H1 (cell line): ENCODE data around the gene ACMSD. TPM values are rescaled to one million over a fixed set of nuclear protein-coding genes. Genes with fewer than 3 reads are reported as not detected.

ENCODE experiments used
- TBP ChIP-seq: IDR thresholded peaks from 2 replicates; pipeline ENCODE4 v1.6.1; 2011; ENCODE audit warnings: low read depth, low read length, improper control_type of control experiment
- YY1 ChIP-seq: IDR thresholded peaks from 2 replicates; pipeline ENCODE4 v1.6.1; 2011; ENCODE audit warnings: low read depth, mild to moderate bottlenecking, low read length
- ZNF274 ChIP-seq: IDR thresholded peaks from 2 replicates; pipeline ENCODE4 v1.7.0; 2012; ENCODE audit warnings: low read length, borderline replicate concordance; ENCODE audit errors: extremely low read depth
- polyA plus RNA-seq, 7 experiments: library from polyadenylated mRNA; depleted of rRNA in 3 of 7; stranded (reverse) in 5 of 7; unstranded in 2 of 7; fragments of >200 nt in 5 of 7; fragments of 200-250 nt in 2 of 7; gene quantifications; 1 replicate in 5 of 7; 2 replicates in 1 of 7; 4 replicates in 1 of 7; pipeline versions ENCODE4 v1.2.1 to v1.2.3, GENCODE V29; 2011 to 2013; ENCODE audit warnings: missing spikeins in 2 of 7, mixed read lengths in 2 of 7
- total RNA-seq: library from RNA; stranded (reverse); fragmentation: NEBNext Ultra II Directional; extraction: Animal tissue kit (Norgen Biotek cat#: 25700); gene quantifications from 2 replicates; pipeline ENCODE4 v1.2.1, GENCODE V29; 2021

Gene ACMSD
- total and polyA plus RNA-seq, 2 of the 8 experiments (the other 6 are each of a cell fraction or from before 2014, with no cell fraction given) = not detected

GRCh38 chr2:134869946-134870736 is 31.7 kb downstream of the ACMSD start (continued):
- TF ChIP-seq YY1 (no peak), TBP (no peak), ZNF274 (no peak)
- TF ChIP-seq, all 59 proteins: peak for 0
